HL-60 (cell line): ENCODE results near the gene ITSN1.

Experiments
- CTCF ChIP-seq: IDR thresholded peaks from one replicate; pipeline ENCODE4 v1.5.1; 2011; ENCODE audit warnings: low read length, control low read depth, inconsistent platforms; ENCODE audit not compliant: insufficient read depth
- GABPA ChIP-seq: IDR thresholded peaks from 2 replicates; pipeline ENCODE4 v1.6.1; 2012; ENCODE audit warnings: low read depth

GRCh38 chr21:33760641-33761440 is 118.5 kb downstream of the ITSN1 start:
- TF ChIP-seq GABPA (no peak), CTCF (no peak)
